Fibroblast of the aortic adventitia (primary cell): ENCODE data around the gene USP6. TPM values are rescaled to one million over a fixed set of nuclear protein-coding genes. Genes with fewer than 3 reads are reported as not detected.
"Not testable (repeated sequence)": the region's sequence is repeated elsewhere in the genome, so short reads cannot be mapped to it uniquely, and the experiment has no call there.

Experiments used
- DNase-seq: peaks from one replicate; pipeline ENCODE4 v3.0.0-alpha.2; 2010; ENCODE audit warnings: low read depth
- H3K4me3 ChIP-seq: 2 replicates; pipeline ENCODE4 v1.5.1; 2011; ENCODE audit warnings: low read depth, mild to moderate bottlenecking, control low read depth, low read length, moderate library complexity
- total RNA-seq: library from RNA; depleted of rRNA; stranded (reverse); fragments of >200 nt; gene quantifications from 2 replicates; pipeline ENCODE4 v1.2.3, GENCODE V29; 2012; ENCODE audit warnings: low replicate concordance
- TF ChIP-seq, protein P1 (sequence below): IDR thresholded peaks from 2 replicates; pipeline ENCODE4 v1.5.1; 2011; ENCODE audit warnings: mild to moderate bottlenecking, low read length, control low read depth, inconsistent platforms; ENCODE audit not compliant: insufficient read depth

Gene USP6
- total RNA-seq, 1 donor = not detected

GRCh38 chr17:5122586-5123342, 6.9 kb downstream of the USP6 start:
- DNase-seq = no peak
- H3K4me3 ChIP-seq = peak overlapping the region; percentile 48
- TF ChIP-seq, protein P1, sequence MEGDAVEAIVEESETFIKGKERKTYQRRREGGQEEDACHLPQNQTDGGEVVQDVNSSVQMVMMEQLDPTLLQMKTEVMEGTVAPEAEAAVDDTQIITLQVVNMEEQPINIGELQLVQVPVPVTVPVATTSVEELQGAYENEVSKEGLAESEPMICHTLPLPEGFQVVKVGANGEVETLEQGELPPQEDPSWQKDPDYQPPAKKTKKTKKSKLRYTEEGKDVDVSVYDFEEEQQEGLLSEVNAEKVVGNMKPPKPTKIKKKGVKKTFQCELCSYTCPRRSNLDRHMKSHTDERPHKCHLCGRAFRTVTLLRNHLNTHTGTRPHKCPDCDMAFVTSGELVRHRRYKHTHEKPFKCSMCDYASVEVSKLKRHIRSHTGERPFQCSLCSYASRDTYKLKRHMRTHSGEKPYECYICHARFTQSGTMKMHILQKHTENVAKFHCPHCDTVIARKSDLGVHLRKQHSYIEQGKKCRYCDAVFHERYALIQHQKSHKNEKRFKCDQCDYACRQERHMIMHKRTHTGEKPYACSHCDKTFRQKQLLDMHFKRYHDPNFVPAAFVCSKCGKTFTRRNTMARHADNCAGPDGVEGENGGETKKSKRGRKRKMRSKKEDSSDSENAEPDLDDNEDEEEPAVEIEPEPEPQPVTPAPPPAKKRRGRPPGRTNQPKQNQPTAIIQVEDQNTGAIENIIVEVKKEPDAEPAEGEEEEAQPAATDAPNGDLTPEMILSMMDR = no peak

DNA sequence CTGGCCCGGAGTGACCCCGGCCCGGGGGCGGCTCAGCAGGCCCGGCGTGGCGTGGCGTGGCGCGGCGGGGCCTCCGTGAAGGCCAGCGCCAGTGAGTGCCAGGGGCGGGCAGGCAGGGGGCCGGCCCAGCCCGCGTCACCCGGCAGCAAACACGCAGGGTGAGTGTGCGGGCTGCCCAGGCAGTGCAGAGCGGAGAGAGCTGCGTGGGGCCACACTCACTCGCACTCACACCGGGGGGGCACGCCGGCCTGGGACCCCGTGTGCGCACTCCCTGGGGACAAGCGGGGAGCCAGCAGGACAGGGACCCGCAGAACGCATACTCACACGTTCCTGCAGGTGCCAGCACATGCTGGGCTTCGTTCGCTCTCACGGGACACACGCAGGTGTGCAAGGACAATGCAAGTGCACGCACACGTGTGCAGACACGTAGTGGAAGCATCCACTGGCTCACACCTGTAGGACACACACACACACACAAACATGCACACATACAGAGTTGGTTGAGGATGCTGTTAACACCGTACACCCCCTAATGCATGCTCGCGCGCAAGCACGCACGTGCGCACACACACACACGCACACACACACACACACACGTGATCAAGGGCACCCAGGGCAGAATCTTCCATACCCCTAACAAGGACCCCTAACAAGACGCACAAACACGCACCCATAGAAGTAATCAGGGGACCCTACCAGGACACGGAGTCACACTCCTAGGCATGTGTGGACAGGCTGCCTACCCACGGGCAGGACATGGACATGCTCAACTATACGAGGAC, 7.7 kb downstream of the USP6 start:
- TF ChIP-seq, protein P1 = no peak

GRCh38 chr17:5124125-5124760, 8.4 kb downstream of the USP6 start:
- not testable (repeated sequence) for DNase-seq, H3K4me3 ChIP-seq

More for the DNA sequence above, 7.7 kb downstream of the USP6 start:
- DNase-seq = no peak
- no peak overlapping the region for H3K4me3 ChIP-seq

- DNase-seq, H3K4me3 ChIP-seq: not testable (repeated sequence)
Measured at GRCh38 chr17:5124896-5125295, 9.1 kb downstream of the USP6 start.

GRCh38 chr17:5126719-5127488, 11.1 kb downstream of the USP6 start:
- no peak overlapping the region for H3K4me3 ChIP-seq
- no peak for DNase-seq
- TF ChIP-seq, protein P1 = no peak

DNA sequence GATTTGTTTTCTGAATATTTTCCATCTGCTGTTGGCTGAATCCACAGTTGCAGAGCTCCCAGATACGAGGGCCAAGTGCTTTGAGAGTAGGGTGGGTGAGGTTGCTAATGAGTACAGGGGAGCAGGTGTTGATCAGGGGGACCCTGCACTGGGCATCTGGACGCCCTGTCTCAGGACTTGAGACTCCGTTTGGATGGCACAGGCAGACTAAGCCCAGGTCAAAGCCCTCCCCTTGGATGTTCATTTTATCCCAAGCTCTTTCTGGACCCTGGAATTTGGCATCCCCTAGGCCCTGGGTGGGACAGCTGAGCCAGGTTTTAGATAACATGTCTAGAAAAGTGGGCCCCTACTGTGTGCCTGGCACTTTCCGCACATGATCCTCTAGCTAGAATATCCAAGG, 12.1 kb downstream of the USP6 start:
- TF ChIP-seq, protein P1 = no peak
- no peak for DNase-seq
- no peak overlapping the region for H3K4me3 ChIP-seq

- H3K4me3 ChIP-seq, DNase-seq: not testable (repeated sequence)
Measured at GRCh38 chr17:5128387-5128786, 12.6 kb downstream of the USP6 start.

DNA sequence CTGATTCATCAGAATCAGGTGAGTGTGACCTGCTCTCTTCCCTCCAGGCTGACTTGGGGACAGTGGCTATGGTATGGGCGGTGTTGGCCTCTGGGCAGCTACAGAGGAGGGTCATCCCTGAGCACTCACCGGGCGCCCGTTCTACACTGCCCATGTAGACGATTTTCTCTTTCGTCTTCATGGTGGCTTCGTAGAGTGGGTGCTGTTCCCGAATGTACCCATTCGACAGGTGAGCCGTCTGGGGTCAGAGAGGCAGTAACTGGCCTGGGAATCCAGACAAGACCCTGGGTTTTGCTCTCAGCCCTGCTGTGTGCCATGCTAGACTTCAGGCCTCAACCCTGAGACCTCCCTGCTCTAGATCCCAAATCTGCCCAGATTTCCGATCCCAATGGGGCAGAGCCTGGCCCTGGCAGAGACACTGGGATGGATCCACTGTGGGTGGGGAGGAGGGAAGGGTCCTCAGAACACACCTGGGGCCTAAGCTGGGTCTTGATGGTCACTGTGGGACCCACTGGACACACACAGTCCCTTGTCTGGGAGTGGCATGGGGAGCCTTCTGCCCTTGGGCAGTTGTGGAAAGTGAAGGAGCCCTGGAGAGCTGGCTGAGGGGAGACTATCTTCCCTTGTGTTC, 13.2 kb downstream of the USP6 start:
- H3K4me3 ChIP-seq = no peak overlapping the region
- no peak for DNase-seq
- TF ChIP-seq, protein P1 = no peak

- not testable (repeated sequence) for DNase-seq, H3K4me3 ChIP-seq
Measured at GRCh38 chr17:5129770-5130169, 13.9 kb downstream of the USP6 start.

- not testable (repeated sequence) for H3K4me3 ChIP-seq
Measured at GRCh38 chr17:5130261-5130660, 14.4 kb downstream of the USP6 start.

DNA sequence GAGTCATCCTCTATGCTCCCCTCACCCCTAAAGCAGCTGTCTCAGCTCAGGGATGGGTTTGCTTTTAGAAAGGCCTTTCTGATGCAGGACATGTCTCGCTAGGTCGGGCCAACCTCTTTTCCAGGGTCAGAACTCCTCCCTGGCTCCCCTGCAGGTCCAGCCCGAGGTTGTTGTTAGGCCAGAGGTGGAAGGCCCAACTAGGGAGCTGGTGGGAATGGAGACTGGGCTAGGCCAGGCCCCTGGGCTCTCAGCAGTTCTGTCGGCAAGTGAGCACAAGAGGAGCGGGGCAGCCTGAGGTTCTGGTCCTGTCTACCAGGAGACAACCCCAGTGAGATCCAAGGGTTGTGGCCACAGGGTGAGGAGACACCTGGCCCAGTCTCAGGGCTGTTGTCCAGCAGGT, 14.9 kb downstream of the USP6 start:
- DNase-seq, H3K4me3 ChIP-seq: not testable (repeated sequence)

More at GRCh38 chr17:5130261-5130660, 14.4 kb downstream of the USP6 start:
- DNase-seq = not testable (repeated sequence)
